Thoracic aorta (tissue), 2 donors: ENCODE results near the gene SGF29. TPM values are rescaled to one million over a fixed set of nuclear protein-coding genes. Genes with fewer than 3 reads are reported as not detected.

Experiments used
- ATAC-seq: fragments of 150-250 bp; one replicate; pipeline ENCODE4 v1.8.0; 2017; ENCODE audit warnings: low read depth; ENCODE audit not compliant: insufficient number of reproducible peaks, low FRiP score
- DNase-seq: peaks from one replicate; pipeline ENCODE4 v3.0.0-alpha.2; 2020; ENCODE audit warnings: low spot score
- H3K27ac ChIP-seq, 2 donors: fragments of 200-600 bp; sonication (generic); 1 replicate in 1 of 2; 2 replicates in 1 of 2; pipeline ENCODE4 v1.5.1; 2016; ENCODE audit warnings: mild to moderate bottlenecking in 2 of 2, moderate library complexity in 2 of 2
- H3K27me3 ChIP-seq: fragments of 200-600 bp; sonication (generic); replicated peaks from 2 replicates; pipeline ENCODE4 v1.6.0; 2016; ENCODE audit warnings: mild to moderate bottlenecking; ENCODE audit not compliant: insufficient read depth
- H3K36me3 ChIP-seq: fragments of 200-600 bp; sonication (generic); one replicate; pipeline ENCODE4 v1.5.1; 2016
- H3K4me1 ChIP-seq, 2 donors: fragments of 200-600 bp; sonication (generic); 1 replicate in 1 of 2; 2 replicates in 1 of 2; pipeline versions ENCODE4 v1.5.1 to v1.6.0; 2016; ENCODE audit warnings: low read depth in 2 of 2, mild to moderate bottlenecking in 1 of 2; ENCODE audit not compliant: control insufficient read depth in 1 of 2
- H3K4me3 ChIP-seq: fragments of 200-600 bp; sonication (generic); 2 replicates; pipeline ENCODE4 v1.5.1; 2016; ENCODE audit warnings: mild to moderate bottlenecking
- H3K9me3 ChIP-seq: fragments of 200-600 bp; sonication (generic); 2 replicates; pipeline ENCODE4 v1.5.1; 2016
- CTCF ChIP-seq: fragments of 200-600 bp; sonication (generic); IDR thresholded peaks from one replicate; pipeline ENCODE4 v1.5.1; 2019; ENCODE audit warnings: antibody characterized with exemption
- total RNA-seq, 2 donors: library from RNA; depleted of rRNA; stranded (reverse); fragments of >200 nt; gene quantifications; one replicate each; pipeline versions ENCODE4 v1.1.0 to v1.2.3, GENCODE V29; 2016

The SGF29 gene
- total RNA-seq, 2 donors from 2014 or later: 17.8 to 26.9 TPM

GRCh38 chr16:28567292-28567691 is 13.6 kb downstream of the SGF29 start:
- no peak for TF ChIP-seq CTCF
- no peaks in the 10 kb centered on the region for H3K27me3 ChIP-seq
- H3K27ac ChIP-seq: no peak overlapping the region
- H3K4me1 ChIP-seq: peaks cover 0 to 1% of the 10 kb centered on the region in 2 donors
- no peak overlapping the region for H3K4me3 ChIP-seq
- no peaks in the 10 kb centered on the region for H3K36me3 ChIP-seq
- ATAC-seq (no peak), DNase-seq (no peak)
- no peaks in the 10 kb centered on the region for H3K9me3 ChIP-seq

GRCh38 chr16:28569021-28569420 is 15.3 kb downstream of the SGF29 start:
- no peak for ATAC-seq
- no peak overlapping the region for H3K4me3 ChIP-seq
- no peaks in the 10 kb centered on the region for H3K4me1 ChIP-seq
- no peak for DNase-seq
- no peaks in the 10 kb centered on the region for H3K27me3 ChIP-seq
- TF ChIP-seq CTCF: no peak
- H3K36me3 ChIP-seq: no peaks in the 10 kb centered on the region
- no peaks in the 10 kb centered on the region for H3K9me3 ChIP-seq
- H3K27ac ChIP-seq: no peak overlapping the region

- no peak for TF ChIP-seq CTCF
- Histone ChIP-seq H3K4me1 (no peaks in the 10 kb centered on the region), H3K36me3 (no peaks in the 10 kb centered on the region), H3K27ac (no peak overlapping the region), H3K4me3 (no peak overlapping the region), H3K27me3 (no peaks in the 10 kb centered on the region), H3K9me3 (no peaks in the 10 kb centered on the region)
- no peak for DNase-seq
- ATAC-seq: no peak
Measured at GRCh38 chr16:28569968-28570752, 16.4 kb downstream of the SGF29 start.

- Histone ChIP-seq H3K4me1 (no peaks in the 10 kb centered on the region), H3K4me3 (no peak overlapping the region), H3K36me3 (no peaks in the 10 kb centered on the region), H3K27ac (no peak overlapping the region), H3K9me3 (no peaks in the 10 kb centered on the region), H3K27me3 (no peaks in the 10 kb centered on the region)
- TF ChIP-seq CTCF: no peak
- DNase-seq (no peak), ATAC-seq (no peak)
Measured at GRCh38 chr16:28572696-28573510, 19.2 kb downstream of the SGF29 start.
